ENCODE measurements around the gene RNF223. TPM values are rescaled to one million over a fixed set of nuclear protein-coding genes. Genes with fewer than 3 reads are reported as not detected.

The RNF223 gene
- total and polyA plus RNA-seq, 2 of the 13 experiments (the other 11 are each of a cell fraction or from before 2014, with no cell fraction given), result 0.03 TPM; not detected in 1

- TF ChIP-seq ZNF646 (CRISPR knock-in tag; IDR thresholded peaks at IDR 0.05) (no peak), MAFG (CRISPR knock-in tag; IDR thresholded peaks at IDR 0.05) (no peak), SNRNP70 (IDR thresholded peaks at IDR 0.05; ENCODE audit: low read depth, low read length) (no peak), ZSCAN25 (CRISPR knock-in tag; IDR thresholded peaks at IDR 0.05) (peak; percentile 63), FOXJ3 (CRISPR knock-in tag; IDR thresholded peaks at IDR 0.05; ENCODE audit: borderline replicate concordance) (no peak), MBNL3 (CRISPR knock-in tag; conservative IDR thresholded peaks at IDR 0.05) (no peak), ZNF746 (CRISPR knock-in tag; IDR thresholded peaks at IDR 0.05) (peak; percentile 57; the same call in 1 of the 2 replicates), KDM2A (CRISPR knock-in tag; IDR thresholded peaks at IDR 0.05; ENCODE audit: borderline replicate concordance, low read depth) (peak; percentile 58), CBFB (CRISPR knock-in tag; IDR thresholded peaks at IDR 0.05) (0 out of 2 replicates have a peak, but pooled peaks have one; percentile 48), ZNF770 (CRISPR knock-in tag; IDR thresholded peaks at IDR 0.05) (peak; percentile 86), NFATC3 (CRISPR knock-in tag; IDR thresholded peaks at IDR 0.05) (no peak)
- TF ChIP-seq, protein P1, sequence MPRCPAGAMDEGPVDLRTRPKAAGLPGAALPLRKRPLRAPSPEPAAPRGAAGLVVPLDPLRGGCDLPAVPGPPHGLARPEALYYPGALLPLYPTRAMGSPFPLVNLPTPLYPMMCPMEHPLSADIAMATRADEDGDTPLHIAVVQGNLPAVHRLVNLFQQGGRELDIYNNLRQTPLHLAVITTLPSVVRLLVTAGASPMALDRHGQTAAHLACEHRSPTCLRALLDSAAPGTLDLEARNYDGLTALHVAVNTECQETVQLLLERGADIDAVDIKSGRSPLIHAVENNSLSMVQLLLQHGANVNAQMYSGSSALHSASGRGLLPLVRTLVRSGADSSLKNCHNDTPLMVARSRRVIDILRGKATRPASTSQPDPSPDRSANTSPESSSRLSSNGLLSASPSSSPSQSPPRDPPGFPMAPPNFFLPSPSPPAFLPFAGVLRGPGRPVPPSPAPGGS (CRISPR knock-in tag; IDR thresholded peaks at IDR 0.05), result 0 out of 2 replicates have a peak, but pooled peaks have one; percentile 62
- TF ChIP-seq, protein P2, sequence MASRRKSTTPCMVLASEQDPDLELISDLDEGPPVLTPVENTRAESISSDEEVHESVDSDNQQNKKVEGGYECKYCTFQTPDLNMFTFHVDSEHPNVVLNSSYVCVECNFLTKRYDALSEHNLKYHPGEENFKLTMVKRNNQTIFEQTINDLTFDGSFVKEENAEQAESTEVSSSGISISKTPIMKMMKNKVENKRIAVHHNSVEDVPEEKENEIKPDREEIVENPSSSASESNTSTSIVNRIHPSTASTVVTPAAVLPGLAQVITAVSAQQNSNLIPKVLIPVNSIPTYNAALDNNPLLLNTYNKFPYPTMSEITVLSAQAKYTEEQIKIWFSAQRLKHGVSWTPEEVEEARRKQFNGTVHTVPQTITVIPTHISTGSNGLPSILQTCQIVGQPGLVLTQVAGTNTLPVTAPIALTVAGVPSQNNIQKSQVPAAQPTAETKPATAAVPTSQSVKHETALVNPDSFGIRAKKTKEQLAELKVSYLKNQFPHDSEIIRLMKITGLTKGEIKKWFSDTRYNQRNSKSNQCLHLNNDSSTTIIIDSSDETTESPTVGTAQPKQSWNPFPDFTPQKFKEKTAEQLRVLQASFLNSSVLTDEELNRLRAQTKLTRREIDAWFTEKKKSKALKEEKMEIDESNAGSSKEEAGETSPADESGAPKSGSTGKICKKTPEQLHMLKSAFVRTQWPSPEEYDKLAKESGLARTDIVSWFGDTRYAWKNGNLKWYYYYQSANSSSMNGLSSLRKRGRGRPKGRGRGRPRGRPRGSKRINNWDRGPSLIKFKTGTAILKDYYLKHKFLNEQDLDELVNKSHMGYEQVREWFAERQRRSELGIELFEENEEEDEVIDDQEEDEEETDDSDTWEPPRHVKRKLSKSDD (CRISPR knock-in tag; IDR thresholded peaks at IDR 0.05; ENCODE audit: low read depth), result no peak
- TF ChIP-seq, protein P3, sequence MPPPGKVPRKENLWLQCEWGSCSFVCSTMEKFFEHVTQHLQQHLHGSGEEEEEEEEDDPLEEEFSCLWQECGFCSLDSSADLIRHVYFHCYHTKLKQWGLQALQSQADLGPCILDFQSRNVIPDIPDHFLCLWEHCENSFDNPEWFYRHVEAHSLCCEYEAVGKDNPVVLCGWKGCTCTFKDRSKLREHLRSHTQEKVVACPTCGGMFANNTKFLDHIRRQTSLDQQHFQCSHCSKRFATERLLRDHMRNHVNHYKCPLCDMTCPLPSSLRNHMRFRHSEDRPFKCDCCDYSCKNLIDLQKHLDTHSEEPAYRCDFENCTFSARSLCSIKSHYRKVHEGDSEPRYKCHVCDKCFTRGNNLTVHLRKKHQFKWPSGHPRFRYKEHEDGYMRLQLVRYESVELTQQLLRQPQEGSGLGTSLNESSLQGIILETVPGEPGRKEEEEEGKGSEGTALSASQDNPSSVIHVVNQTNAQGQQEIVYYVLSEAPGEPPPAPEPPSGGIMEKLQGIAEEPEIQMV (CRISPR knock-in tag; IDR thresholded peaks at IDR 0.05; ENCODE audit: low read depth), result no peak
Measured at GRCh38 chr1:1079408-1080121, 5.5 kb upstream of the RNF223 start (continued).

Data from HepG2 (cell line).